ENCODE measurements around the gene FGF1. TPM values are rescaled to one million over a fixed set of nuclear protein-coding genes. Genes with fewer than 3 reads are reported as not detected.

FGF1 gene
- total and polyA plus RNA-seq, 2 donors from 2014 or later = 2.1 to 89.7 TPM

DNA sequence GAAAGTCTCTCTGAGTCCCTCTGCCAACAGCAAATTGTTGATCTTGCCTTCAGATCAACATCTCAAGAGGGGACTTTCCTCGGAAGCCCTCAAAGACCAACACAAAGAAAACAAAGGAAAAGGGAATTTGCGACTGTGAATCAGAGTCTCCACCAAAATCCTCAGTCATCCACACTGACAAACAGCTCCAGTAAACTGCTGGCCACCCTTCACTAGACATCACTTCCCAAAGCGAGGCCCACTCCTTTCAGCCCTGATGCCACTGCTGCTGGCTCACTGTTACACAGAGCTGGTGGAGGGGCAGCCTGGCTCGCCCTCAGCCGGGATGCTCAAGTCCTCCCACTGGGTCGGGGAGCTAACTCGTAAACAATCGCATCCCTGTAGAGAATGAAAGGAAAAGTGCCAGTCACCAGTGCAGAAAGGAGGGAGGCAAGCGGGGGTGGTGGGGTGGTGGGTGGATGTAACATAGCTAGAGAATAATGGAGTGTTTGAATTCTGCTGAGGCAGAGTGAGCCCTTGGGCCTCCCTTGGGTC lies 1.3 kb downstream of the FGF1 start:
- Histone ChIP-seq H3K9ac (ENCODE audit: low read length in 3 of 3) (no peak overlapping the region), H3K9me3 (ENCODE audit: control insufficient read depth in 2 of 3, insufficient read depth in 1 of 3, low read length in 3 of 3) (no peaks in the 10 kb centered on the region), H3K4me3 (ENCODE audit: low read length in 3 of 3) (no peak overlapping the region), H3K4me1 (ENCODE audit: control insufficient read depth in 2 of 3, insufficient read depth in 2 of 3, low read depth in 1 of 3, low read length in 3 of 3) (no peaks in the 10 kb centered on the region), H3K27ac (ENCODE audit: low read depth in 2 of 2, low read length in 2 of 2) (no peak overlapping the region), H3K27me3 (ENCODE audit: control insufficient read depth, insufficient read depth, low read length) (no peaks in the 10 kb centered on the region), H3K36me3 (ENCODE audit: control insufficient read depth in 2 of 3, insufficient read depth in 3 of 3, low read length in 3 of 3) (no peaks in the 10 kb centered on the region)
- TF ChIP-seq, protein P1, sequence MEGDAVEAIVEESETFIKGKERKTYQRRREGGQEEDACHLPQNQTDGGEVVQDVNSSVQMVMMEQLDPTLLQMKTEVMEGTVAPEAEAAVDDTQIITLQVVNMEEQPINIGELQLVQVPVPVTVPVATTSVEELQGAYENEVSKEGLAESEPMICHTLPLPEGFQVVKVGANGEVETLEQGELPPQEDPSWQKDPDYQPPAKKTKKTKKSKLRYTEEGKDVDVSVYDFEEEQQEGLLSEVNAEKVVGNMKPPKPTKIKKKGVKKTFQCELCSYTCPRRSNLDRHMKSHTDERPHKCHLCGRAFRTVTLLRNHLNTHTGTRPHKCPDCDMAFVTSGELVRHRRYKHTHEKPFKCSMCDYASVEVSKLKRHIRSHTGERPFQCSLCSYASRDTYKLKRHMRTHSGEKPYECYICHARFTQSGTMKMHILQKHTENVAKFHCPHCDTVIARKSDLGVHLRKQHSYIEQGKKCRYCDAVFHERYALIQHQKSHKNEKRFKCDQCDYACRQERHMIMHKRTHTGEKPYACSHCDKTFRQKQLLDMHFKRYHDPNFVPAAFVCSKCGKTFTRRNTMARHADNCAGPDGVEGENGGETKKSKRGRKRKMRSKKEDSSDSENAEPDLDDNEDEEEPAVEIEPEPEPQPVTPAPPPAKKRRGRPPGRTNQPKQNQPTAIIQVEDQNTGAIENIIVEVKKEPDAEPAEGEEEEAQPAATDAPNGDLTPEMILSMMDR (IDR thresholded peaks at IDR 0.05; ENCODE audit: borderline replicate concordance, extremely low read depth, insufficient read depth) = no peak
- FAIRE-seq = no peak
- no peak for DNase-seq
- intact Hi-C loops (cut with DNase I) = no loop called here

DNA sequence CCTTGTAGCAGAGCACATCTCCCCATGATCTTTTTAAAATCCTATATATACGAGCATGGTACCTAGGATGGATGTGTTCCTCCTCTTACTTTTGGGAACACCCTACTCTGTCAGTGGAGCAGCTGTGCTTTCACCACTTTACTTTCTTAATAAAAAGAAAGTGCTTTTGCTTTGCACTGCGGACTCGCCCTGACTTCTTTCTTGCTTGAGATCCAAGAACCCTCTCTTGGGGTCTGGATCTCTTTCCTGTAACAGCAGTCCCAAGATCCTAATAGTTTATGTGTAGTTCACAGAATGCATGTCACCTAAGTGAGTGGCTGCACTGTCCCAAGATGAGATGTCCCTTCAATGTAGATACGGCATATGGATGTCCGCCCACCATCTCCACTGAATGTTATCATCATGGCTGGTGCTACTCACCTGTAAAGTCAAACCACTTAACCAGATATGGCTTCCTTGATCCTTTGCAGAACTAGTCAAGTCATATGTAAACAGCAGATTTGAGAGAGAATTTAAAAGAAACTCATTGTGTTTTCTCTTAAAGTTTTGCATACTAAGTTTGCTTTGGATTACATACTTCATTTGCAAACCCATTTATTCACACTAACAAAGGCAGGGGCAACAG lies 1.9 kb downstream of the FGF1 start:
- no peak overlapping the region for H3K9ac ChIP-seq (ENCODE audit: low read length in 3 of 3)
- TF ChIP-seq, protein P1 (IDR thresholded peaks at IDR 0.05; ENCODE audit: borderline replicate concordance, extremely low read depth, insufficient read depth) = no peak
- H3K27ac ChIP-seq (ENCODE audit: low read depth in 2 of 2, low read length in 2 of 2) = no peak overlapping the region
- H3K4me3 ChIP-seq (ENCODE audit: low read length in 3 of 3) = no peak overlapping the region
- DNase-seq (no peak), FAIRE-seq (no peak)
- H3K4me1 ChIP-seq (ENCODE audit: control insufficient read depth in 2 of 3, insufficient read depth in 2 of 3, low read depth in 1 of 3, low read length in 3 of 3) = no peaks in the 10 kb centered on the region
- intact Hi-C loops (cut with DNase I) = no loop called here
- no peaks in the 10 kb centered on the region for H3K27me3 ChIP-seq (ENCODE audit: control insufficient read depth, insufficient read depth, low read length)
- H3K9me3 ChIP-seq (ENCODE audit: control insufficient read depth in 2 of 3, insufficient read depth in 1 of 3, low read length in 3 of 3) = no peaks in the 10 kb centered on the region
- H3K36me3 ChIP-seq (ENCODE audit: control insufficient read depth in 2 of 3, insufficient read depth in 3 of 3, low read length in 3 of 3) = no peaks in the 10 kb centered on the region

DNA sequence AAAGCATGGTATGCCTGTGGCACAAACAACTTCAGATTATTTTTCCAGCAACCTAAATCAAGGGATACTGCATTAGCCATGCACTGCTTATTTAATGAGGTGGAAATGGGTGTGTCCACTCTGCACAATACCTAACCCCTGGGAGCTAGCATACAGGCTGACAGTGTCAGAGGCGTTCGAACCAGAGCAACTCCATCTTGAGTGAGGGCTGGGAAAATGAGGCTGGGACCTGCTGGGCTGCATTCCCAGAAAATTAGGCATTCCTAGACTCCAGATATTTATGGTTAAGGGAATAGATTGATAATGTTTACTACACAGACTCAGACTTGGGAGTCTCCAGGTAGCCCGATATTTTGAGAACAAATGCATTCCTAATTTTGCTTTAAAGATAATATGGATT lies 2.8 kb downstream of the FGF1 start:
- Histone ChIP-seq H3K36me3 (ENCODE audit: control insufficient read depth in 2 of 3, insufficient read depth in 3 of 3, low read length in 3 of 3) (no peaks in the 10 kb centered on the region), H3K9ac (ENCODE audit: low read length in 3 of 3) (no peak overlapping the region), H3K4me1 (ENCODE audit: control insufficient read depth in 2 of 3, insufficient read depth in 2 of 3, low read depth in 1 of 3, low read length in 3 of 3) (no peaks in the 10 kb centered on the region), H3K4me3 (ENCODE audit: low read length in 3 of 3) (no peak overlapping the region), H3K9me3 (ENCODE audit: control insufficient read depth in 2 of 3, insufficient read depth in 1 of 3, low read length in 3 of 3) (no peaks in the 10 kb centered on the region), H3K27me3 (ENCODE audit: control insufficient read depth, insufficient read depth, low read length) (no peaks in the 10 kb centered on the region), H3K27ac (ENCODE audit: low read depth in 2 of 2, low read length in 2 of 2) (no peak overlapping the region)
- FAIRE-seq = no peak
- TF ChIP-seq, protein P1 (IDR thresholded peaks at IDR 0.05; ENCODE audit: borderline replicate concordance, extremely low read depth, insufficient read depth) = no peak
- intact Hi-C loops (cut with DNase I) = no loop called here
- DNase-seq = no peak
